A549 (cell line): ENCODE results near the gene RTN4. TPM values are rescaled to one million over a fixed set of nuclear protein-coding genes. Genes with fewer than 3 reads are reported as not detected.

Experiments
- ATAC-seq, 2 experiments: fragments of 200-7000 bp in 1 of 2; fragments of >200 bp in 1 of 2; cut with Nextera tagmentation in 1 of 2; cut with Tn5 transposase in 1 of 2; 3 replicates each; pipeline versions ENCODE4 v1.8.0 to v1.9.1; 2018 to 2020; ENCODE audit warnings: mild to moderate bottlenecking in 1 of 2, moderate library complexity in 1 of 2
- CTCF ChIA-PET: fragments of 300-600 bp; sonication (Branson Sonifier 250); formaldehyde crosslinking; extraction: SDS; loops from one replicate; lab custom pipeline; 2021; ENCODE audit warnings: antibody characterized with exemption, inconsistent platforms; lab: Yijun Ruan, JAX
- POLR2A ChIA-PET: fragments of 350-600 bp; formaldehyde crosslinking; extraction: SDS; loops from one replicate; lab custom pipeline; 2021; ENCODE audit warnings: antibody characterized with exemption, inconsistent platforms; lab: Yijun Ruan, JAX
- DNase-seq, 2 experiments: peaks; one replicate each; pipeline versions ENCODE4 v3.0.0 to v3.0.0-alpha.2; 2011 to 2016; ENCODE audit warnings: low read depth in 1 of 2, low spot score in 1 of 2
- FAIRE-seq: peaks from 2 replicates; lab custom pipeline; 2011; peaks lifted over from hg19 to GRCh38; lab: Jason Lieb, UNC
- H3K27ac ChIP-seq, 2 experiments: fragments of >200 bp; sonication (Bioruptor Twin); formaldehyde crosslinking; 3 replicates each; pipeline ENCODE4 v1.5.1; 2016 to 2017
- H3K4me1 ChIP-seq: fragments of >200 bp; sonication (Bioruptor Twin); formaldehyde crosslinking; 3 replicates; pipeline ENCODE4 v1.6.1; 2016
- H3K4me2 ChIP-seq: fragments of >200 bp; sonication (Bioruptor Twin); formaldehyde crosslinking; 3 replicates; pipeline ENCODE4 v1.6.1; 2016
- H3K4me3 ChIP-seq: fragments of >200 bp; sonication (Bioruptor Twin); formaldehyde crosslinking; 3 replicates; pipeline ENCODE4 v1.5.1; 2016
- H3K9me3 ChIP-seq: fragments of >200 bp; sonication (Bioruptor Twin); formaldehyde crosslinking; 3 replicates; pipeline ENCODE4 v1.6.1; 2016
- BHLHE40 ChIP-seq: IDR thresholded peaks from 2 replicates; pipeline ENCODE4 v1.6.1; 2012; ENCODE audit warnings: low read depth, low read length, inconsistent platforms
- CEBPB ChIP-seq, 2 experiments: fragments of >200 bp in 1 of 2; sonication (Bioruptor Twin) in 1 of 2; formaldehyde crosslinking in 1 of 2; IDR thresholded peaks; 2 replicates each; pipeline ENCODE4 v1.6.1; 2012 to 2016
- CHD2 ChIP-seq: fragments of 150-350 bp; IDR thresholded peaks from 2 replicates; pipeline ENCODE4 v1.6.1; 2014; ENCODE audit warnings: low read length; ENCODE audit not compliant: partially characterized antibody
- ELK1 ChIP-seq: fragments of 150-350 bp; IDR thresholded peaks from 2 replicates; pipeline ENCODE4 v1.6.1; 2014; ENCODE audit warnings: low read depth, mild to moderate bottlenecking, low read length
- EP300 ChIP-seq, 2 experiments: fragments of >200 bp; sonication (Bioruptor Twin); formaldehyde crosslinking; IDR thresholded peaks; 2 replicates in 1 of 2; 3 replicates in 1 of 2; pipeline ENCODE4 v1.6.1; 2016 to 2017
- FOSB ChIP-seq: fragments of 250-450 bp; sonication (Bioruptor Pico); IDR thresholded peaks from 2 replicates; pipeline ENCODE4 v1.5.0; 2020; ENCODE audit warnings: mild to moderate bottlenecking, moderate library complexity
- FOSL2 ChIP-seq, 2 experiments: fragments of 450-650 bp in 1 of 2; fragments of >200 bp in 1 of 2; sonication (Bioruptor Twin) in 1 of 2; formaldehyde crosslinking; IDR thresholded peaks; 2 replicates each; pipeline versions ENCODE4 v1.5.0 to v1.6.1; 2016 to 2020; ENCODE audit warnings: mild to moderate bottlenecking in 1 of 2, moderate library complexity in 1 of 2
- GATA3 ChIP-seq: IDR thresholded peaks from 2 replicates; pipeline ENCODE4 v1.6.1; 2012; ENCODE audit warnings: borderline replicate concordance
- HES2 ChIP-seq: fragments of >200 bp; sonication (Bioruptor Twin); formaldehyde crosslinking; IDR thresholded peaks from 2 replicates; pipeline ENCODE4 v1.6.1; 2016
- HEYL ChIP-seq: fragments of 250-450 bp; sonication (Bioruptor Pico); IDR thresholded peaks from 2 replicates; pipeline ENCODE4 v1.8.0; 2021; ENCODE audit warnings: mild to moderate bottlenecking, moderate library complexity
- HOXA7 ChIP-seq: fragments of 250-450 bp; sonication (Bioruptor Pico); IDR thresholded peaks from 2 replicates; pipeline ENCODE4 v1.5.0; 2020; ENCODE audit warnings: mild to moderate bottlenecking, moderate library complexity
- JUN ChIP-seq, 2 experiments: fragments of >200 bp; sonication (Bioruptor Twin); formaldehyde crosslinking; IDR thresholded peaks; 2 replicates in 1 of 2; 3 replicates in 1 of 2; pipeline ENCODE4 v1.6.1; 2016 to 2017
- JUNB ChIP-seq: fragments of >200 bp; sonication (Bioruptor Twin); formaldehyde crosslinking; IDR thresholded peaks from 2 replicates; pipeline ENCODE4 v1.6.1; 2016
- KDM1A ChIP-seq: fragments of 200-600 bp; sonication (generic); IDR thresholded peaks from 2 replicates; pipeline ENCODE4 v1.6.1; 2016; ENCODE audit warnings: low read depth, mild to moderate bottlenecking
- KDM5A ChIP-seq: fragments of 200-600 bp; sonication (generic); IDR thresholded peaks from 2 replicates; pipeline ENCODE4 v1.6.1; 2016; ENCODE audit warnings: antibody characterized with exemption, mild to moderate bottlenecking
- MYC ChIP-seq: IDR thresholded peaks from 2 replicates; pipeline ENCODE4 v1.6.1; 2012; ENCODE audit warnings: mild to moderate bottlenecking, inconsistent platforms, low read length, improper control_type of control experiment, borderline replicate concordance
- NFE2L2 ChIP-seq: fragments of 150-350 bp; conservative IDR thresholded peaks from 2 replicates; pipeline ENCODE4 v1.6.1; 2014; ENCODE audit warnings: low read length
- PHF8 ChIP-seq: fragments of 200-600 bp; sonication (generic); IDR thresholded peaks from 2 replicates; pipeline ENCODE4 v1.6.1; 2016; ENCODE audit warnings: low read depth, mild to moderate bottlenecking, antibody characterized with exemption, moderate library complexity, borderline replicate concordance
- SMC3 ChIP-seq: fragments of >200 bp; sonication (Bioruptor Twin); formaldehyde crosslinking; IDR thresholded peaks from 3 replicates; pipeline ENCODE4 v1.6.1; 2018; ENCODE audit warnings: inconsistent platforms
- SREBF2 ChIP-seq: fragments of 450-650 bp; IDR thresholded peaks from 2 replicates; pipeline ENCODE4 v1.6.1; 2014; ENCODE audit warnings: mild to moderate bottlenecking, moderate library complexity
- TP53 ChIP-seq: fragments of 250-450 bp; sonication (Bioruptor Pico); IDR thresholded peaks from 2 replicates; pipeline ENCODE4 v1.5.0; 2021; ENCODE audit warnings: mild to moderate bottlenecking, moderate library complexity
- USF2 ChIP-seq: fragments of 450-650 bp; IDR thresholded peaks from 2 replicates; pipeline ENCODE4 v1.6.1; 2014; ENCODE audit warnings: antibody characterized with exemption
- ZC3H11A ChIP-seq: fragments of 450-650 bp; IDR thresholded peaks from 2 replicates; pipeline ENCODE4 v1.6.1; 2014; ENCODE audit warnings: antibody characterized with exemption, mild to moderate bottlenecking
- ZNF302 ChIP-seq: fragments of 250-450 bp; sonication (Bioruptor Pico); IDR thresholded peaks from 2 replicates; pipeline ENCODE4 v1.9.0; 2021; ENCODE audit warnings: inconsistent platforms, mild to moderate bottlenecking, moderate library complexity
- ZSCAN20 ChIP-seq: fragments of 250-450 bp; sonication (Bioruptor Pico); IDR thresholded peaks from 2 replicates; pipeline ENCODE4 v1.8.0; 2022; ENCODE audit warnings: mild to moderate bottlenecking, moderate library complexity
- WGBS: methylation state at CpG from one replicate; pipeline ENCODE4 v1.1.6; 2017; ENCODE audit errors: missing lambda C conversion rate; 5-methylcytosine and 5-hydroxymethylcytosine counted together
- polyA plus RNA-seq, 4 experiments: library from polyadenylated mRNA; depleted of rRNA in 3 of 4; stranded (reverse); fragments of >200 nt; fragmentation: RNase III in 1 of 4; extraction: RNeasy Plus Mini Kit Qiagen cat#74134 plus additional on column Dnase treatment in 1 of 4; gene quantifications; 2 replicates in 3 of 4; 3 replicates in 1 of 4; pipeline ENCODE4 v1.2.3, GENCODE V29; 2011 to 2017

Gene RTN4
- polyA plus RNA-seq, 2 of the 4 experiments (the other 2 are of a cell fraction), result 302 to 403 TPM

- DNase-seq, result no peak
- POLR2A ChIA-PET, result no interaction called here
- ATAC-seq, result no peak
- Histone ChIP-seq H3K4me1 (peaks cover 29% of the 10 kb centered on the region), H3K4me2 (no peak overlapping the region), H3K4me3 (no peak overlapping the region), H3K9me3 (no peaks in the 10 kb centered on the region), H3K27ac (no peak overlapping the region)
- WGBS, result 88% methylated on average over 3 of the region's 3 CpGs
- no peak for FAIRE-seq
- CTCF ChIA-PET, result interaction anchor here (0.6 to 2.6 kb wide), 3 partner anchors 26 to 89 kb away, joined by 3 to 7 read pairs (median 3); no protein-coding TSS in a partner anchor
- TF ChIP-seq JUNB, result no peak
- TF ChIP-seq HEYL, result no peak
- TF ChIP-seq SREBF2, result no peak
- no peak for TF ChIP-seq MYC
- no peak for TF ChIP-seq JUN (IDR thresholded peaks at IDR 0.05)
- no peak for TF ChIP-seq KDM1A
- TF ChIP-seq SMC3, result no peak
- no peak for TF ChIP-seq USF2
- TF ChIP-seq TP53 (CRISPR knock-in tag), result no peak
Measured at GRCh38 chr2:54988612-54989011, 61.6 kb downstream of the RTN4 start.

- CTCF ChIA-PET, result interaction anchor here (0.7 to 2.1 kb wide), 4 partner anchors 9 to 86 kb away, joined by 4 to 5 read pairs (median 4); no protein-coding TSS in a partner anchor
- no peak for DNase-seq
- TF ChIP-seq MYC, result no peak
- no peak for TF ChIP-seq CHD2
Measured at GRCh38 chr2:54986264-54986663, 64.0 kb downstream of the RTN4 start.

GRCh38 chr2:54984476-54984875, 65.8 kb downstream of the RTN4 start:
- no peak overlapping the region for H3K4me3 ChIP-seq
- FAIRE-seq (peak; percentile 23), DNase-seq (no peak), ATAC-seq (no peak)
- TF ChIP-seq HES2, result no peak
- TF ChIP-seq CEBPB (IDR thresholded peaks at IDR 0.05), result no peak
- no peak for TF ChIP-seq NFE2L2
- no peak for TF ChIP-seq ZC3H11A
- peak overlapping the region; percentile 20; the same call in 2 of the 3 replicates for H3K4me2 ChIP-seq
- no peaks in the 10 kb centered on the region for H3K9me3 ChIP-seq
- ChIA-PET CTCF (interaction anchor here (1.1 to 2.1 kb wide), 2 partner anchors 15 to 25 kb away, joined by 4 to 5 read pairs; no protein-coding TSS in a partner anchor), POLR2A (no interaction called here)
- H3K4me1 ChIP-seq, result peaks cover 53% of the 10 kb centered on the region
- H3K27ac ChIP-seq, result 0 out of 6 replicates have a peak overlapping the region, but pooled peaks of 1 of the 2 experiments have one; percentile 9

More at GRCh38 chr2:54986264-54986663, 64.0 kb downstream of the RTN4 start:
- Histone ChIP-seq H3K4me2 (no peak overlapping the region), H3K4me3 (no peak overlapping the region), H3K4me1 (peaks cover 35% of the 10 kb centered on the region), H3K27ac (no peak overlapping the region), H3K9me3 (no peaks in the 10 kb centered on the region)
- ATAC-seq, result no peak
- FAIRE-seq, result no peak
- whole genome bisulfite sequencing, result 87% methylated on average over 3 of the region's 3 CpGs
- POLR2A ChIA-PET, result no interaction called here

- DNase-seq (no peak), FAIRE-seq (no peak), ATAC-seq (peak; percentile 46 to 56; a peak in 3 of 6 replicates)
- POLR2A ChIA-PET, result no interaction called here
- Histone ChIP-seq H3K4me3 (no peak overlapping the region), H3K9me3 (no peaks in the 10 kb centered on the region), H3K4me1 (peaks cover 53% of the 10 kb centered on the region), H3K4me2 (peak overlapping the region; percentile 20), H3K27ac (0 out of 6 replicates have a peak overlapping the region, but pooled peaks of 1 of the 2 experiments have one; percentile 0)
- no peak for TF ChIP-seq EP300 (IDR thresholded peaks at IDR 0.05)
- TF ChIP-seq KDM5A, result no peak
- TF ChIP-seq ELK1, result no peak
- no peak for TF ChIP-seq ZNF302 (CRISPR knock-in tag)
- TF ChIP-seq GATA3, result 0 out of 2 replicates have a peak, but pooled peaks have one; percentile 16
- no peak for TF ChIP-seq ZC3H11A
- TF ChIP-seq ZSCAN20 (CRISPR knock-in tag), result no peak
- no peak for TF ChIP-seq HOXA7 (CRISPR knock-in tag)
- no peak for TF ChIP-seq FOSL2 (IDR thresholded peaks at IDR 0.05)
- peak; percentile 36; the same call in 1 of the 2 replicates for TF ChIP-seq FOSL2 (CRISPR knock-in tag; IDR thresholded peaks at IDR 0.05)
- no peak for TF ChIP-seq PHF8
- no peak for TF ChIP-seq HEYL
- no peak for TF ChIP-seq BHLHE40
- TF ChIP-seq FOSB (CRISPR knock-in tag), result no peak
- 57% methylated on average over 3 of the region's 3 CpGs for WGBS
- CTCF ChIA-PET, result interaction anchor here (1.0 to 1.1 kb wide), 2 partner anchors 9 to 14 kb away, joined by 4 read pairs; no protein-coding TSS in a partner anchor
Measured at GRCh38 chr2:54983345-54984220, 66.7 kb downstream of the RTN4 start.
